NCI-H446 (cell line): ENCODE measurements around the gene TMEM240.
"Not testable (repeated sequence)": the region's sequence is repeated elsewhere in the genome, so short reads cannot be mapped to it uniquely, and the experiment has no call there.

ENCODE experiments used
- DNase-seq, 2 experiments: peaks; one replicate each; lab custom pipeline; 2025; lab: John Stamatoyannopoulos, UW

TMEM240 gene

GRCh38 chr1:1495461-1495975 lies 44.9 kb downstream of the TMEM240 start:
- DNase-seq: not testable (repeated sequence)

- DNase-seq: not testable (repeated sequence)
These were observed 46.1 kb downstream of the TMEM240 start for GRCh38 chr1:1494311-1494710.

GRCh38 chr1:1491601-1492000 lies 48.8 kb downstream of the TMEM240 start:
- no peak for DNase-seq

GRCh38 chr1:1490633-1491230 lies 49.7 kb downstream of the TMEM240 start:
- DNase-seq: no peak

- no peak for DNase-seq
These were observed 50.6 kb downstream of the TMEM240 start for GRCh38 chr1:1489861-1490260.

GRCh38 chr1:1489231-1489630 lies 51.2 kb downstream of the TMEM240 start:
- no peak for DNase-seq

GRCh38 chr1:1487701-1488100 lies 52.7 kb downstream of the TMEM240 start:
- DNase-seq: no peak

GRCh38 chr1:1485755-1486317 lies 54.6 kb downstream of the TMEM240 start:
- DNase-seq: not testable (repeated sequence)

GRCh38 chr1:1484976-1485750 lies 55.3 kb downstream of the TMEM240 start:
- DNase-seq: not testable (repeated sequence)
